Ovary (tissue), 9 donors: ENCODE measurements around the gene XPNPEP1. TPM values are rescaled to one million over a fixed set of nuclear protein-coding genes. Genes with fewer than 3 reads are reported as not detected.

Experiments used
- DNase-seq, 5 donors: peaks; one replicate each; pipeline ENCODE4 v3.0.0-alpha.2; 2019 to 2020
- H3K27ac ChIP-seq, 2 donors: fragments of 200-600 bp; one replicate each; pipeline versions ENCODE4 v1.5.1 to v1.8.0; 2019 to 2022
- H3K27me3 ChIP-seq: fragments of 200-600 bp; one replicate; pipeline ENCODE4 v1.8.0; 2022
- H3K36me3 ChIP-seq: fragments of 200-600 bp; sonication (generic); one replicate; pipeline ENCODE4 v1.5.1; 2019
- H3K4me1 ChIP-seq: one replicate; pipeline ENCODE4 v1.8.1; 2013; ENCODE audit warnings: mild to moderate bottlenecking, moderate library complexity; ENCODE audit not compliant: insufficient read depth
- H3K4me3 ChIP-seq: fragments of 200-600 bp; sonication (generic); one replicate; pipeline ENCODE4 v1.5.1; 2017
- H3K9me3 ChIP-seq, 2 donors: fragments of 200-600 bp in 1 of 2; sonication (generic) in 1 of 2; one replicate each; pipeline versions ENCODE4 v1.5.1 to v1.8.1; 2013 to 2019; ENCODE audit warnings: mild to moderate bottlenecking in 1 of 2, moderate library complexity in 1 of 2
- EP300 ChIP-seq: sonication (generic); formaldehyde crosslinking; IDR thresholded peaks from one replicate; pipeline ENCODE4 v1.6.1; 2017; ENCODE audit warnings: antibody characterized with exemption
- POLR2A ChIP-seq: fragments of 450-650 bp; IDR thresholded peaks from one replicate; pipeline ENCODE4 v1.6.1; 2017; ENCODE audit warnings: antibody characterized with exemption, mild to moderate bottlenecking, moderate library complexity
- WGBS, 3 donors: extraction: QIAGEN DNeasy Blood & Tissue Kit in 1 of 3; methylation state at CpG; one replicate each; pipeline versions ENCODE4 v1.1.5 to v1.1.7; 2013 to 2017; 5-methylcytosine and 5-hydroxymethylcytosine counted together
- intact Hi-C, 4 donors: fragments of 100-400 bp; cut with DNase I; formaldehyde crosslinking; loops; one replicate each; pipeline versions ENCODE4 v1.11.0 to v1.15.1; 2022 to 2023
- polyA plus RNA-seq, 2 donors: library from polyadenylated mRNA; stranded (reverse); fragments of 200-250 nt in 1 of 2; fragments of 350-450 nt in 1 of 2; fragmentation: Illumina TruSeq in 1 of 2; extraction: RNeasy Lipid Tissue Mini Kit (QIAGEN cat#74804) in 1 of 2; gene quantifications; one replicate each; pipeline ENCODE4 v1.2.3, GENCODE V29; 2013 to 2014
- total RNA-seq, 7 donors: library from RNA; depleted of rRNA in 2 of 7; stranded (reverse); fragments of >200 nt in 2 of 7; fragmentation: NEBNext Ultra II Directional in 3 of 7; extraction: Animal tissue kit (Norgen Biotek cat#: 25700) in 3 of 7; gene quantifications; one replicate each; pipeline versions ENCODE4 v1.1.0 to v1.2.4, GENCODE V29; 2016 to 2023
- TF ChIP-seq, protein P1 (sequence below), 3 donors: fragments of 450-650 bp in 2 of 3; fragments of 200-600 bp in 1 of 3; IDR thresholded peaks; one replicate each; pipeline versions ENCODE4 v1.5.1 to v1.8.0; 2016 to 2022; ENCODE audit warnings: antibody characterized with exemption in 3 of 3, mild to moderate bottlenecking in 1 of 3
- donor health status: DM: no; HTN: no; CAD: no; lungs with moderate emphysema.
- donor health status: DM: no; HTN: no; CAD: no.
- donor health status: Bipolar disorder and iron deficiency.
- donor health status: DM: yes; HTN: yes; CAD: no.
- donor health status: DM: no; HTN: no; CAD: no.
- donor health status: DM: yes; HTN: yes; CAD: no.

The XPNPEP1 gene
- total and polyA plus RNA-seq, 9 donors, result 27.2 to 70.7 (median 47.1) TPM

DNA sequence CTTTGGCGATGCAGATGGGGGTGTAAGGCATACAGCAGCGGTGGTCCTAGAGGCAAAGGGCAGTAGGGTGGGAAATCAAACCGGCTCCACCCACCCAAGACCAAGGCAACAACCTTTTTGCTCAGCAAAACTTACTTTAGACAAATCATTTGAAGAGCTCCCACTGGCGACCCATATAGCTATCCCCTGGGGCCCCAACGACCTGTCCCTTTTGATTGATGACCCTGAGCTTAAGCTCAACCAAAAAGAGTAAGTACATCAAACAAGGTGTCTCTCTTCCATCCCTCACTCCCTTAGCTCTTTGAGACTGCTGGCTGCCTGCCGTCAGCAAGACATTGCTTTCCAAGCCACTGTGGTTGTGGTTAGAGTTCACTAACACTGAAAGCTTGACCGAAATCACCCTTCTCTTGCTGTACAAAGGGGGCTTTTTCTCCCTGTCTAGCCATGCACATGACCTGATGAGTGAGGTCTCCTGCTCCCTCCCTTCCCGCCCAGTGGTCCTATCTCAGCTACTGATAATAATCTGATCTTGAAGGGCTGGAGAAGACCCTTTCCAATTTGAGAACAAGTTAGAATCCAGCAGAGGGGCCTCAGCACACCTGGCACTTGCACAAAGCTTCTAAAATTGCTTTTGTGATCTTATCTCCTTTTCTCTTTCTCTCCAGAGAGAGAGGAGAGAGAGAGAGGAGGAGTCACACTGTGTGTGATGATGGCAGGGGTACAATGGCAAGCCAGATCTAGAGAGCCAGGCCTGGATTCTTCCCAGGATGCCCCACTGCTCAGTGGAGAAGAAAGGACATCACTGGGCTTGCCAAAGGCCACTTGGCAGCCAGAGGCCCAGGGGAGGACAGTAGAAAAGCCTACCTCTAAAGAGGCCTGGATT, 42.2 kb downstream of the XPNPEP1 start:
- Histone ChIP-seq H3K27me3 (no peaks in the 10 kb centered on the region), H3K27ac (no peak overlapping the region), H3K4me3 (no peak overlapping the region), H3K9me3 (no peaks in the 10 kb centered on the region), H3K4me1 (no peaks in the 10 kb centered on the region), H3K36me3 (no peaks in the 10 kb centered on the region)
- DNase-seq, result no peak
- 81 to 85% (median 82%) methylated on average over 8 of the region's 8 CpGs for WGBS, 3 donors
- intact Hi-C loops, result loop anchor here (5.0 to 10.0 kb wide), 5 partner anchors 124 to 404 kb away; partner anchors contain the start of gene ADD3 (in 1 of the 4)
- TF ChIP-seq, protein P1, sequence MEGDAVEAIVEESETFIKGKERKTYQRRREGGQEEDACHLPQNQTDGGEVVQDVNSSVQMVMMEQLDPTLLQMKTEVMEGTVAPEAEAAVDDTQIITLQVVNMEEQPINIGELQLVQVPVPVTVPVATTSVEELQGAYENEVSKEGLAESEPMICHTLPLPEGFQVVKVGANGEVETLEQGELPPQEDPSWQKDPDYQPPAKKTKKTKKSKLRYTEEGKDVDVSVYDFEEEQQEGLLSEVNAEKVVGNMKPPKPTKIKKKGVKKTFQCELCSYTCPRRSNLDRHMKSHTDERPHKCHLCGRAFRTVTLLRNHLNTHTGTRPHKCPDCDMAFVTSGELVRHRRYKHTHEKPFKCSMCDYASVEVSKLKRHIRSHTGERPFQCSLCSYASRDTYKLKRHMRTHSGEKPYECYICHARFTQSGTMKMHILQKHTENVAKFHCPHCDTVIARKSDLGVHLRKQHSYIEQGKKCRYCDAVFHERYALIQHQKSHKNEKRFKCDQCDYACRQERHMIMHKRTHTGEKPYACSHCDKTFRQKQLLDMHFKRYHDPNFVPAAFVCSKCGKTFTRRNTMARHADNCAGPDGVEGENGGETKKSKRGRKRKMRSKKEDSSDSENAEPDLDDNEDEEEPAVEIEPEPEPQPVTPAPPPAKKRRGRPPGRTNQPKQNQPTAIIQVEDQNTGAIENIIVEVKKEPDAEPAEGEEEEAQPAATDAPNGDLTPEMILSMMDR (IDR thresholded peaks at IDR 0.05), result no peak
- TF ChIP-seq POLR2A, result no peak
- no peak for TF ChIP-seq EP300

DNA sequence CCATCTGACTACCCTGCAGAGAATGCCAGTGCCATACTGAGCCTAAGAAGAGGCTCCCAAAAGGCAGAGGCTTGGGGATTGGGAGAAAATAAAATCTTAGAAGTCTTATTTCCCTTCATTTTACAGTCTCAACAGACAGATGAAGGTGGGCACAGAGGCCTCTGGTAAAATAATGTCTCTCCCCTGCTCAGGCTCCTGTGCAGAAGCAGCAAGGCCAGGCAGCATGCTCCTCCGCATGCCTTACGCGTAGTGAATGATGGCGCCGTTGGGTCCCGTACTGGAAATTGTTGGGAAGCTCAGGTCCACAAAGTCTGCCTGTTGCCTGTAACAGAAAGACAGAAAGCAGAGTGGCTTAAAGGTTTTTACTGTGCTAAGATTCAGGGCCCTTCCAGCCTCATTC, 45.8 kb downstream of the XPNPEP1 start:
- 92 to 97% (median 93%) methylated on average over 6 of the region's 6 CpGs for WGBS, 3 donors
- H3K36me3 ChIP-seq, result no peaks in the 10 kb centered on the region

DNA sequence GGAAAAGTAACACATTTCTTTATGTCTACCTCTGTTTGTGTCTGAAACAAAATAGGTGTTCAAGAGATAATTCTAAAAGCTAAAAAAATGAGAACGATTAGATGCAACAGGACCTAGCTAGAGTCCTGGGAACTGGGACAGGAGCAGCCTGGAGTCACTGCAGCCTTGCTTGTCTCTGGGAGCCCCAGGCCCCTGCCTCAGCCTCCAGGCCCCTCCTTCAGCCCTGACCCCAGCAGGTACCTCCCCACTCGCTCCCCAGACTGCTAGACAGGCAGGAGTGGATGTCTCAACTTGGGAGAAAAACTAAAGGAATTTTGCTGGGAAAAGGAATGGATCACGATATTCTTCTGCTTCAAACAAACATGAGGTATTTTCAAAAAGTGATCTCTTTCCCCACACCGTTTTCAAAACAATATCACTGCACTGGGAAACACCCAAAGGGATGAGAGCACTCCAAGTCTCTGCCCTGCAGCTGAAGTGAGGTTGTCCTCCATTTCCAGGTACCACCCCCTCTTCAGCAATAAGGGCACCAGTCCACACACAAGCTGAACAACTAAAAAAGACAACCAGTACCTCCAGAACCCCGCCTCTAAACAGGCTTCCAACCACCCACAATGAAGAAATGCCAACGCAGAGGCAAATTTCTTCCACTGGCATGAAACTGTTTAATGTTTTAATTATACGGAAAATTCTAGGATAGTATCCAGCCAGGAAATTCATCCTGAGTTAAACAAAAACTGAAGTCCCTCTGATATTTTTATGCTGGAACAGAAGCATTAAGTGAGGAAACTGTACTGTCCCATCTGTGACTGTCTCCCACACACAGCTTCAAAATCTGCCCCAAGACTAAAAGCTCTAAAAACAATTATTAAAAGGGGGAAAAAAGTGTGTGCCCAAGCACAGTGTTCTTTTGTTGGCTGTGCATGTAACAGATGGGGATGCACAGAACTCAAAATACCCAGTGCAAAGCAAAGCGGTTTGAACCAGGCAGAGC, 47.2 kb downstream of the XPNPEP1 start:
- no peaks in the 10 kb centered on the region for H3K27me3 ChIP-seq
- intact Hi-C loops, result no loop called here
- 41 to 50% (median 47%) methylated on average over 8 of the region's 8 CpGs for WGBS, 3 donors

More for the DNA sequence above, 45.8 kb downstream of the XPNPEP1 start:
- Histone ChIP-seq H3K4me3 (no peak overlapping the region), H3K27me3 (no peaks in the 10 kb centered on the region), H3K9me3 (no peaks in the 10 kb centered on the region), H3K27ac (no peak overlapping the region), H3K4me1 (peaks cover 2% of the 10 kb centered on the region)
- no peak for DNase-seq
- intact Hi-C loops, result no loop called here
- TF ChIP-seq, protein P1 (IDR thresholded peaks at IDR 0.05), result no peak
- TF ChIP-seq EP300 (no peak), POLR2A (no peak)

DNA sequence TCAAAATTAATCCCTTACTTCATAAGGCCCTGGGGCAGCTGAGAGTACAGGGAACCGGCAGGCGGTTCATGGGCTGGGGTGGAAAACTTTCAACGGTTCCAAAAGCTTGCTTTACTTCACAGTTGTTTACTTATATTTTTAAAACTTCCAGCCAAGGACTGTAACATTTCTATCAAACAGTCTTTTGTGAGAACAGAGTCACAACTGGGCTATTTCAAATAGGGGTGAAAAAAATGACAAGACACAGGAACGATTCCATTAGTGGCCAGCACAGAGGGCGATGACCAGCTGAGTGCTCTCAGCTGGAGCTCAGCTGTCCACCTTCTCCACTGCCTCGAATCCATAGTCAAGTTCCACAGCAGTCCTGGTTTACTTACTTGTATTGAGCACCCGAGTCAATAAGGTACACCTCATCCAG, 48.2 kb downstream of the XPNPEP1 start:
- Histone ChIP-seq H3K9me3 (no peaks in the 10 kb centered on the region), H3K4me1 (peaks cover 2% of the 10 kb centered on the region), H3K4me3 (no peak overlapping the region), H3K27ac (no peak overlapping the region), H3K27me3 (no peaks in the 10 kb centered on the region), H3K36me3 (no peaks in the 10 kb centered on the region)
- no peak for TF ChIP-seq POLR2A
- TF ChIP-seq EP300, result no peak
- TF ChIP-seq, protein P1 (IDR thresholded peaks at IDR 0.05), result no peak
- WGBS, 3 donors, result 42 to 49% (median 45%) methylated on average over 7 of the region's 7 CpGs
- intact Hi-C loops, result no loop called here
- DNase-seq, result no peak

More for the DNA sequence above, 47.2 kb downstream of the XPNPEP1 start:
- H3K36me3 ChIP-seq, result no peaks in the 10 kb centered on the region
- peaks cover 2% of the 10 kb centered on the region for H3K4me1 ChIP-seq
- no peak overlapping the region for H3K4me3 ChIP-seq
- H3K27ac ChIP-seq, result no peak overlapping the region
- no peak for DNase-seq
- no peak for TF ChIP-seq EP300
- TF ChIP-seq, protein P1 (IDR thresholded peaks at IDR 0.05), result no peak
- no peak for TF ChIP-seq POLR2A
- no peaks in the 10 kb centered on the region for H3K9me3 ChIP-seq
